ENCODE data around the gene ZNF57.

- TF ChIP-seq CTCF (IDR thresholded peaks at IDR 0.05; ENCODE audit: low read length) (no peak), EZH2 (IDR thresholded peaks at IDR 0.05; ENCODE audit: borderline replicate concordance, low read length) (no peak)
These were observed 35.2 kb upstream of the ZNF57 start for GRCh38 chr19:2865334-2866100.

Measured in OCI-LY1 (cell line).